GM21528 (cell line): ENCODE data around the gene LYPD1.
"Not testable (repeated sequence)": the region's sequence is repeated elsewhere in the genome, so short reads cannot be mapped to it uniquely, and the experiment has no call there.

Source experiments
- ATAC-seq: cut with Tn5 transposase; IDR thresholded peaks from one replicate; pipeline ENCODE4 v1.9.1; 2021; ENCODE audit warnings: mild to moderate bottlenecking, moderate library complexity; ENCODE audit not compliant: unreplicated experiment, low FRiP score

LYPD1 gene, protein sequence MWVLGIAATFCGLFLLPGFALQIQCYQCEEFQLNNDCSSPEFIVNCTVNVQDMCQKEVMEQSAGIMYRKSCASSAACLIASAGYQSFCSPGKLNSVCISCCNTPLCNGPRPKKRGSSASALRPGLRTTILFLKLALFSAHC

DNA sequence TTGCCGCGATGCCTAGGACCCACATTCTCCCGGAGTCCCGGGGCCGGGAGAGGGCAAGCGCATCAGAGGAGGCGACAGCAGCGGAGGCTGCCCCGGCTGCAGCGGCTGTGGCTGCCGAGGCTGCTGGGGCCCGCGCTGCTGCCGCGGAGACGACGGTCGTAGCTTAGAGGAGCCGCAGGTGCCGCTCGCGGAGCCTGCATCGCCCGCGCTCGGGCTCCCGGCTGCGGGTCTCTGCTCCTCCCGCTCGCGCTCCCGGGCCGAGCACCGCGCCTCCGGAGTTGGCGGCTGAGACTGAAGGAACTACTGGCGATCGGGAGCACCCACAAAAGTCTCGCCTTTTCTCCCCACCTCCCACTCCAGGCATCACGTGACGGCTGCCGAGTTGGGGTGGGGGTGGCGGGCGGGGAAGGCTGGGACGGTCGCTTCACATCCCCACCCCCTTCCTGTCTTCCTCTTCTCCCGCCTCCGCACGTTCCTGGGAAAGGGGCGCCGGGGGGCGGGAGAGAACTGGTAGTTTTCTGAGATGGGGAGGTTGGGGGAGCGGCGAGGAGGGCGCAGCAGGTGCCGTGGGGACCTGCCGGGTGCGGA is at the start of gene LYPD1:
Gene LYPD1 (minus strand): TSS at position 298 of the 588 bp plus-strand sequence. CDS start 273 bp downstream, at position 25.
- ATAC-seq, result no peak

DNA sequence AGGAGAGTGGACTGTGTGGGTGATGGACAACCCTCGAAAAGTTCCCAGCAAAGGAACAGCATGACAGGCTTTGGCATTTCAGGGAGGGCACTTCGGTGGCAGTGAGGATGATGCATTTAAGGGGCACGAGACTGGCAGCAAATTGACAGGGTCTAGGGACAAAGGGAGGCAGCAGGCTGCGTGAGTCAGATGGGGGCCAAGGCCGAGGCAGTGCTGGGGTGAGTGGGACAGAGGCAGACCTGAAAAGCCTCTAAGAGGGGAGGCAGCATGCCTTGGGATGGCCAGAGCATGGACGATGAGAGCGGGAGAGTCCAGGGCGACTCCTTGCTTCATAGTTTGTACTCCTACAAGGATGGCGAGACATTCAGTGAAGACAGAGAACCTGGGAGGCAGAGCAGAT is 49.5 kb upstream of the LYPD1 start:
- ATAC-seq, result no peak

DNA sequence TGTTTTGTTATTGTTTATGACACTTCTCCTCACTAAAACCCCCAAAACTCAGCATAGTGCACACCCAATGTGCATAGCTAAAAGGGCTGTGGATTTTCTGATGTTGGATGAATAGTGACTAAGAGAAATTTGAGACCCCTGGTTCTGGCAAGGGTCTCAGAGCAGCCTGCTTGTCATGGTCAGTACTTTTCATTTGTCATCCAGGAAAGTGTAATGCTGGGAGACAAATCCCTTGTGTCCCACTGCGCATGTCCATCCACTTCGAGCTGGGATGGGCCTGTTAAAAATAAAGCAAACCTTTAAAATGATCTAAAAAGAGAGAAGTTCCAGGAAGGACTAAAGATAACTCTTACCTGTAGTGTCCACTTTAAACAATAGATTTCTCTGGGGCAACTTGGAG is 46.9 kb upstream of the LYPD1 start:
- no peak for ATAC-seq

DNA sequence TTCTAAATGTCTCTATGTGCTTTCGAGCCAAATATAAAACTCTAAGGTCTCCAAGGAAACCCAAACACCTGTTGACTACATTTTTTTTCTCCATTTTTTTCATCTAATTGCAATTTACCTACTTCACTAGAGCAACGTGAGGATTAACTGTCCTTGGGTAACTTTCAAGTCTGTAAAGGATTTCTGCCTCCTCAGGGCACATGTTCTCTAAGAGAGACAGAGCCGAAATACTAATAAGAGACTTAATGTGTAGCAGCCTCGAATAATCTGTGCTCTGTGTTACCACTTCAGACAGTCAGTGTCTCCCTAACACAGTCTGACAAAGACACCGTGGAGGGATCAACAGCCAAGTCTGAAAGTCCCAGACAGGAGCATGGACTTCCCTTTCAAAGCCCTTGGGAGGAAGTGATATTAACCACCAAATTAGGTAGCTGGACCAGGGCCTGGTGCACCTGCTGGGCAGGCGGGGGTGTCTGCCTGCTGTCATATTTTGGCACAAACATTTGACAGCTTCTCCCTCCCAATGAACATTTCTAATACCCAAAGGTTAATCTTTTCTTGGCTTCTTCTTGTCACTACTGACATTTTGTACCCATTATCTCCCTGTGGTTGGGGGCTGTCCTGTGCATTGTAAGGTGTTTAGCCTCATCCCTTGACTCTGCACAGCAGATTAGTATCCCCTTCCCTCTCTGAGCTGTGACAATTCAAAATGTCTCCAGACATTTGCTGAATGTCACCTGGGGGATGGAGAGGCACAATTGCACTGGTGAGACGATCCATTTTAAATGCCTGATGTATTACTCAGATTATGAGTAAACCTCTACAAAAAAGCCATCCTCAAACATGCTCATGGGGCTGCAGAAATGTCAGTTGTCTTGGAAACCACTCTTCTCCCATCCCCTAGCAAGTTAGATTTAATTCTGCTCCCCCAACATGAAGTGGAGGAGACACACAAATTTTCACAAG is 45.7 kb upstream of the LYPD1 start:
- ATAC-seq, result peak; percentile 54

DNA sequence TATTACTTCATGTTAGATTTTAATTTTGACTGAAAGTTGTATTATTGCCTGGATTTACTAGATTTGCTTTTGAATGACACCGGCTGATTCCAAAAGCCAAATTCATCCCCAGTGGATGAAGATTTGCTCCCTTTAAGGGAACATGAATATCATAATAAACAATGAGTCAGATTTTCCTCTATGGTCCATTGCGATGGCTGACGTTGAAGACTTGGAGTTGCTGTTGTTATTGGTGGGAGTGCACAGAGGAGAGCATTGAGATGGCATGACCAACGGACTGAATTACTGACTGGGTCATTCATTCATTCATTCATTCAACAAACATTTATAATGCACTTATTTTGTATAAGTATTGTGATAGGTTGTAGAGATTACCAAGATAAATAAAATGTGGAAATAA is 33.4 kb upstream of the LYPD1 start:
- ATAC-seq, result no peak

DNA sequence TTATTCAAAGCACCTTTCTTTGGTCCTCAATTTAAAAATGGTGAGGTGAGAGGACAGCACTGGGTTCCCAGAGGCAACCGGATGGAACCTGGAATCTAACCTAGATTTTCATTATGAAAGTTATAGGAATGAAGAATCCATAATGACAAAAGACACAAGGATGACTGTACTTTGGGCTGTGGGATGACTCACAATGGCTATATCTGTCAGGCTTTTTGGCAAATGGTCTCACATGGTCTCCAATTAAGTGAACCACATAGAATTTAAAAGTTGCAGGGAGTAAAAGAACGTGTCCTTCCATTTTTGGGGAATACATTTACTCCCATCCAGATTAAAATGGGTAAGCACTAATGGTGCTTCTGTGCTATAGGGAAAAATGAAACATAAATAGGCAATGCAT is 31.8 kb upstream of the LYPD1 start:
- no peak for ATAC-seq

DNA sequence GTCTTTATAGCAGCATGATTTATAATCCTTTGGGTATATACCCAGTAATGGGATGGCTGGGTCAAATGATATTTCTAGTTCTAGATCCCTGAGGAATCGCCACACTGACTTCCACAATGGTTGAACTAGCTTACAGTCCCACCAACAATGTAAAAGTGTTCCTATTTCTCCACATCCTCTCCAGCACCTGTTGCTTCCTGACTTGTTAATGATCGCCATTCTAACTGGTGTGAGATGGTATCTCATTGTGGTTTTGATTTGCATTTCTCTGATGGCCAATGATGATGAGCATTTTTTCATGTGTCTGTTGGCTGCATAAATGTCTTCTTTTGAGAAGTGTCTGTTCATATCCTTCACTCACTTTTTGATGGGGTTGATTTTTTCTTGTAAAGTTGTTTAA is 29.8 kb upstream of the LYPD1 start:
- ATAC-seq, result not testable (repeated sequence)

DNA sequence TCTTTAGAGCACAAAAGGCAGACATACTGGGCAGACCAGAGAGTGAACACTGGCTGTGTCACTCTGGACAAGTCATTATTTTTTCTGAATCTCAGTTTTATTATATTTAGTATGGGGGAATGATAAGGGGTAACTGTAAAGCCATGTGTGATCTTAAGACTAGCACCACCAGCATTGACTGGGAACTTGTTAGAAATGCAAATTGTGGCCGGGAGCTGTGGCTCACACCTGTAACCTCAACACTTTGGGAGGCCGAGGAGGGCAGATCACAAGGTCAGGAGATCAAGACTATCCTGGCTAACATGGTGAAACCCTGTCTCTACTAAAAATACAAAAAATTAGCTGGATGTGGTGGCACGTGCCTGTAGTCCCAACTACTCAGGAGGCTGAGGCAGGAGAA is 28.3 kb upstream of the LYPD1 start:
- ATAC-seq, result not testable (repeated sequence)

DNA sequence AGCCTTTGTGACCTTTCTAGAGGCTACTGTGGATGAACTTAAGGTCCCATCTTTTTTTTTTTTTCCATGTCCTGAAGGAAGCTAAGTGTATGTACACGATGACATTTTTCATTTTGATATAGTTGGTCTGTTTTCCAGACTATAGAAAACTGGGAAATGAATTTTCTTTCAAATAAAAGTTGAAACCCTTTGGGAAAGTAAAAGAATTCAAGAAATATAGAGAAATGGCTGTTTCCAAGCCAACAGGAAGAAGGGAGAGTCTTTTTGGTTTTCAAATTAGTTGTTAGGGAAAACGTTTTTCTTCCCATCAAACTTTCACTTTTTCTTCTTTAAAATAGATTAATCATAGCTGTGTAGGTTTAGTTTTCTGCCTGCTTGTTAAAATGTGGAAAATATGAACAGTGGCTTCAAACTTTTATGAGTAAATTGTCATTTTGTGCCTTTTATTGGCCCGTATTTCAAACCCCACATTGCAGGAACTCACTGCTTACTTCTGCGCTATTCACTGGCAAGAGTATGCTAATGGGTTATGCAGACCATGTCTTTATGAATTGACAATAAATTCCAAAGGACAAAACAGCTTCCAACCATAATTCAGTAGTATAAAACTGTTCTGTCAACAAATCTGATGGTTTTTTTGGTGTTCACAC is 27.7 kb upstream of the LYPD1 start:
- ATAC-seq, result no peak

DNA sequence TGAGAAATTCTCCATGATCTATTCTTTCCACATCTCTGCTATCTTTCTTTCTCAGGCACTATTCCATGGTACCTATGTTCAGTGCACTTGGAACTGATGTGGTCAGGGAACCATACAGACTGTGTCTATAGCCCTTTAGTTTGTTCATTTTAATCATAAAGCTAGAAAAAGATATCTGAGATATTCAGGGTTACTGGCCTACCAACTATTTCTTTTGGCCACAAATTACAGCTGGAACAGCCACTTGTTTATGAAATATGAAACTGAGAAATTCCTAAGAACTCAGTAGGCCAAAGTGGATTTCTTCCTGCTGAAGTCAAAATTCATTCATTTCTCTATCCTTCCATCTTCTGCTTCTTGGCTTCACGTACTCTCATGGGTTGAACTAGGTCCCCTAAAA is 22.8 kb upstream of the LYPD1 start:
- no peak for ATAC-seq

DNA sequence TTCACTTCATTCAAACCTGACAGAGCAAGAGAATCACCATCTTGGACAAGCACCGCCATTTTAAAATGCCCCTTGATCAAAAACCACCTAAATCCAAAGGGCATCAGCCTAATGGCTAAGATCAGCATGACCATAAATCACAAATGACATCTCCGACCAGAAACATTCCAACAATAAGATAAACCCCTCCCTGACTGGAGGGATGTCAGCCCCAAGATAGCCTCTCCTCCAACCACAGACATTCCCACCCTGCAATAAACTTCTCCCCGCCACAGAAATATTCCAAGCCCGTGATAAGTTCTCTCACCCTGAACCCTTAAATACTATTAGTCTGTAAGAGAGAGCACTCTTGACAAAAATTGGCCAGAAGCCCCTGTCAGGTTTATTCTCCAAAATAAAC is 21.6 kb upstream of the LYPD1 start:
- no peak for ATAC-seq

DNA sequence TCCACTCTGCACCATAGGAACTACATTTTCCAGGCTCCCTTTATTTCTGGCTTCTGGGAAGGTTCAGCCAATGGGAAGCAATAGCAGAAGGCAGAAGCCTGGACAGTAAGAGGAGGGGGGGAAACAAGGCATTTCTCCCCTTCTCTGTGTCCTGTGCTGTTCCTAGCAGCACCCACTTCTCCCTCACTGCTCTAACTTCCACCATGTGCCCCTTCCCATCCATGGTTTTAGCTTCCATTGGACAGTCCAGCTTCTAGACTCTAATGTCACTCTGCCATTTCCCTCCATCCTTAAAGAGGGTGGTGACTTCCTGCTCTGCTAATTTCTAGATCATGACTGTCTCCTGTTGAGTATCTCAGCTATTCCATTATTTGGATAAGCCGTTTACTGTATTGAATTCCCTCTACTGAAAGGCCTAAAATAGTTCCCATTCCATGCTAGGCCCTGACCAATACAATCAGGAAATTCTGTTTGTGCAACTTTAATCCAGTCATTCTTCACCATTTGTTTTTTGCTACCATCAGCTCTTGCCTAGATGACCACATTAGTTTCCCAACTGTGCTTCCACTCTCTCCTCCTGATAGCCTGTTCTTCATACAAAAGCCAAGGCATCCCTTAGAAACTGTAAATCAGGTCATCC is 20.8 kb upstream of the LYPD1 start:
- ATAC-seq, result no peak

DNA sequence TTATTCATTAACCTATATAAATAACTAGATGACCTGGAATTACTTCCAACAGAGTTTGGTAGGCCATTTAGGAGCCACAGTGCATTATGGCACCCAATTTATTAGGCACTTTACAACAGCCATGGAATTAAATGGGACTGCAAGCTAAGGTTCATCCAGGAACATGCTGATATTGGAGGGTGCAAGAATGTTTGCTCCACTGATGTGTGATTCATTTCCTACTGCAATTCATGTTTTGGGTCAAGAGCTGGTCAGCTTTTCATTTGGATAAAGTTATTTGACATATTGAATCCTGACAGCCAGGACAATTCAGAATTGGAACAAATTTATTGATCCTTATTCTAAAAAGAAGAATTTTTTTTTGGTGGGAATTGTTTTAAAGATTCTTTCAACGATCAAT is 11.8 kb upstream of the LYPD1 start:
- no peak for ATAC-seq

DNA sequence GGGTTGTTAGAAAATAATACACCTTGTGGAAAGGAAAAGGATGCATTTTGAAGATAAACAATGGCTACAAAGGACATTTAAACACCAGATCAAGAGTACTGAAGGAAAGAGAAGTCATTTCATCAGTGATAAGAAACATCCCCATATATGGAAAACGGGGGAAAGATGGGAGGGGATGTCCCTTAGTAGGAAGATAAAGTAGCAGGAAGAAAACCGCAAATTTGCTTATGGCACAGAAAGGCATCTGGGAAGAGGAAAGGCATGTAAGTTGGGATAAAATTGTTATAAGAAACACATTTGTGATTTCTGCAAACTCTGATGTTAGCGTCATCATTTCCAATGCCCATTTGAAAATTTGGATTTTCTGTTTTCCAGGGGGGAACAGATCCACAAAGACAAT is 10.5 kb upstream of the LYPD1 start:
- no peak for ATAC-seq

DNA sequence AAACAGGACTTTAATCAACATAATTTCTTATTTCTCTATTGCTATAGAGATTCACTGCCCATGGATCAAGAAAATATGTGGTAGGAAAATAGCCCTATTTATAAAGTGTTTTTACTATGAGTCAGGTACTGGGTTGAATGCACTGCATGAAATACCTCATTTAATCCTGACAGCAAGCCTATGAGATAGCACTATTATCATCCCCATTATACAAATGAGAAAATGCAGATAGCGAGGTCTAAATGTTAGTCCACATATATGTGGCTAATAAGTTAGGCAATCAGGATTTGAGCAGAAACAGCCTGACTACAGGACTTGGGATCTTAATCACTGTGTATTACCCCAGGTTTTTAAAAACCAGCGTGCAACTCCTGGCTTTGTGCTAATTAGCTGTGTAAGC is 8.5 kb upstream of the LYPD1 start:
- no peak for ATAC-seq

DNA sequence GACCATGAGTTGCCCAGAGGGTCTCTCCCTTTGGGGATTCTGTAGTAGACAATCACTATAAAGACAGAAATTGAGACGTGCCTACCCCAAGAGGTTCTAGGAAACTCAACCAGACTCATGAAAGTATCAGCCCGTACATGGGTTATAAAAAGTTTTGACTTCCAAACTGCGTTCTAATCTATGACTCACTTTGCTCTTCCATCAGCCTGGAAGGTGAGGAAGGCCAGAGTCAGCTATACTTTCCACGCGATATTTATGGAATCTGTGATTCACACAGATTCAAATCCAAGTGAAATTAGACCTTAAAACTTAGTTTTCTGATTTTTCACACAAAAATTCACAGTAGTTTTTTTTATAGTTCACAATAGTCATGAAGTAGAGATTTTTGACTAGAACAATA is 7.7 kb upstream of the LYPD1 start:
- ATAC-seq, result no peak

DNA sequence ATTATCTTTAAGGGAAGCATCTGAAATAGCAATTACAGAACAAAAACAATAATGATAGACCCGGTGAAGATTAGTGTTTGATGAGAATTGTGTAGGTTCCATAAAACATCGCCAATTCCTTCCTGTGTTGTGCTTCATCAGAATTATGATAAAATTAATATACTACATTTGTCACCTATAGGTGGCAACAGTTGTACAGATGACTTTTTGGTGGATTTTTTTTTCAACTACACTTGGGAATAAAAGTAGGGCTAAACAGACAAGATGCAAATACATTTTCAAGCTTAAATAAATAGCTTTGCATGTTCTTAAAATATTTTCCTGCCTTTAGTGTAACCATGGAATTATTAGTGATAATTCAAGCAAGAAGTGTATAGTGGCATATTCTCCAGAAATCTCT is 7.0 kb upstream of the LYPD1 start:
- no peak for ATAC-seq

DNA sequence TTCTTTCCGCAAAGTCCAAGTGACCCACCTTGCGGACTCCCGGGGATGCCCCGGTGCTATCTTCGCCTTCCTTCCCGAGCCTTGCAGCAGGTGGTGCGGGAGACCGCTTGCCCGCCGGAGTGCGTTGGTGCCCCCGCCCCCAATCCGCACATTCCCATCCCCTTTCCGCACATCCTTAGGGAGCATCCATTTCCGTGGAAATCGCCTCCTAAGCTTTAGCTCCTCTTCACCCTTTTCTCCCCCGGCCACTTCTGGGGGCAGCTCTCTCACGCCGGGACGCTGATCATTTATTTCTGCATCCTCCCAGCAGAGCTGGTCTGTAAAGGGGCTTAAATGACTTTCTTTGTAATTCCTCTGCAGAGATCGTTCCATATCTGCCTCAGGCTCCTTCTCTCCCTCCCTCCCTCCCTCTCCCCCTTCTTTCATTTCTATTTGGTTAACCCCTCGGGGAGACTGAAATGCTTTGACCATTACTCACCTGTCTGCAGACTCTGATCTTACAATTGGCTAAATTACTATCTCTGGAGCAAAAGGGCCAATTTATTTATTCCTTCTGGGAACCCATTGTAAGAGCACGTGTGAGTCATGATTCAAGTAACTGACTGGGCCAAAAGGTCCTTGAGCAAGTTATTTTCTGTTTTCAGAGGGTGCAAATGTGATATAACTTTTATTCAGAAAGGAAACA is 1.3 kb upstream of the LYPD1 start:
- ATAC-seq, result no peak

DNA sequence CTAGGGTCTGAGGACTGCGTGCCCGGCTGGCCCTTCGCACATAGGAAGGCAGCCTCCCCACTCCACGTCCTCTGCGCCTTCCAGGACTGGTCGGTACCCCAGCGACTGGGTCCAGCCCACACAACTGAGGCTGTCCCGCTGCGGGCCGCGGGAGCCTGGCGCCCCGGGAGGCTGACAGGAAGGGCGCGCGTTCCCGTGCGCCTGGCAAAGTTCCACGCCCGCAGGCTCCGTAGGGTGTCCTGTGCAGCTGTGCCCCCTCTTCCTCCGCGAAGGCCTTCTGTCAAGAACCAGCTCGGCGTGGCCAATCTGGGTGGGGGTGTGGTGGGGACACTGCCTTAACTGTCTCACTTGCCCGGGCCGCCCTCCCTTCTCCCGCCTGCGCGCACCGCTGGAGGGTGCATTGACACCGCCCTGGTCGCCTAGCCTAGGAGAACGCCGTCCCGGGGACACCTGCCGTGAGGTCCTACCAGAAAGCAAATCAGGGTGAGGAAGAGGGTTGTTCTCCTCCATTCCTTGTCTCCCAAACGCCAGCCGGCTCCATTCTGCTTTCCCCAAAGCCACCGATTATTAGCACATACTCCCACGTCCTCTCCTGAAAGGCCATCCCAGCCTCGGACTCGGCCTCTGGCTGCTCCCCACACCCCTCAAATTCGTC is 618 bp upstream of the LYPD1 start:
- no peak for ATAC-seq
